Measurements from ENCODE around the gene NDOR1.

Gene NDOR1

DNA sequence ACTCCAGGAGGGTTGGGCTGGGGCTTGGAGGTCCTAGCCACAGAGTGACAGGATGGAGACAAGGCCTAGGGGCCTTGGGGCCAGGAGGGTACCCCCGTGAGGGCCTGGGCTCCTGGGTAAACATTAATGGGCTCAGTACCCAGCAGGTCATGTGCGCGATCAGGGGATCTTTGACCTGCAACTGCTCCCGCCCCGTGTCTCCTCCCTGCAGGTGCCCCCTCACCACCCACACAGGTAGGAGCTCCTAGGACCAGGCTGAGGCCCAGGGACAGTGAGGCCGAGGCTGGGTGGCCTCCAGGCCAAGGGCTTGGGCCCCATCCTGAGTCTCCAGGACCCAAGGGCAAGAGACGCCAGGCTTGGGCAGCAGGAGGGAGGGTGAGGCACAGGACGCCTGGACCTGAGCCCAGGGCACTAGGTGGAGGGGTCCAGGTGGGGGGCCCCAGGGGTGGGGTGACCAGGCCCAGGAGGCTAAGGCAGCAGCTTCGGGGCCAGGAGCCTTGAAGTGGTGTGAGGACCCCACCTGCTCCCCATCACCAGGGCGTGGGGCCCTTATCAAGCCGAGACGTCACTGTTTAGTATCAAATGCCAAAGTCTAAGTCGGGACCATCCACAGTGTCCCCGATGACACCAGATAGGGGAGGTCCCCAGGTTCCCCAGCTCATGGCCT, 25.3 kb downstream of the NDOR1 start, which contains the start of gene SLC34A3:
TSS of gene SLC34A3 (plus strand) at position 197 of the 667 bp plus-strand sequence. CDS start 802 bp downstream, outside the sequence.
- Mint-ChIP-seq H3K27me3 (peaks cover 12 to 28% of the 10 kb centered on the region in 2 donors), H3K36me3 (peaks cover 0 to 2% of the 10 kb centered on the region in 2 donors), H3K9me3 (no peaks in the 10 kb centered on the region), H3K4me1 (peaks cover 16 to 23% of the 10 kb centered on the region in 2 donors), H3K4me3 (no peak within 1 kb of the TSS), H3K27ac (no peak within 1 kb of the TSS)
- DNase-seq, result no peak
- no peak for ATAC-seq (replicated peaks)

DNA sequence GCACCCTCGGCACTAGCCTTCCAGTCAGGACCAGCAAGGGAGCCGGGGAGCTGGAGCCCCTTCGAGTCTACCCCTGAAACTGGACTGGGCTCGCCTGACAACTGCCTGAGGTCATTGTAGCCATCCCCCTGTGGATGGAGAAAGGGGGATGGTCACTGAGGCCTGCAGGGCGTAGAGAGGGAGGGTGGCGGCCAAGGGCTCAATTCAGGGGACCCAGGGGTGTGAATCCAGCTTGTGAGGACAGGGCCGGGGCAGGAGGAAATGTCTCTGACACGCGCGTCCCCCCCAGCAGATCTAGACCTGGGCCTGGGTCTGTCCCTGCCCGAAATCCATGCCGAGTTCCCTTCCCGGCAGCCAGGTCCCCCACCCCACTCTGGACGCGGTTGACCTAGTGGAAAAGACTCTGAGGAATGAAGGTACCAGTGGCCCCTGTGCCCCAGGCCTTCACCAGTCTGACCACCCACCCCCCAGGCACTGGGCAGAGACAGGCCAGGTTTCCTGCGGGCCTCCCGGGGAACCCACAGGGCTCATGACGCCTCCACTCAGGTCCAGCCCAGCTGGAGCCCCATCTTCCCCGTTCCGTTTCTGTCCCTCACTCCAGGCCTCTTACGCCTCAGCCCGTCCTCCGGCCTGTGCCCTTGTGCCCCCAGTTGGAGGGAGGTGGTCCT, 26.0 kb downstream of the NDOR1 start:
- no peak for DNase-seq
- Mint-ChIP-seq H3K27ac (no peak overlapping the region), H3K36me3 (peaks cover 0 to 2% of the 10 kb centered on the region in 2 donors), H3K4me1 (peaks cover 18 to 28% of the 10 kb centered on the region in 2 donors), H3K4me3 (no peak overlapping the region), H3K9me3 (no peaks in the 10 kb centered on the region), H3K27me3 (peaks cover 9 to 28% of the 10 kb centered on the region in 2 donors)
- ATAC-seq (replicated peaks), result no peak

DNA sequence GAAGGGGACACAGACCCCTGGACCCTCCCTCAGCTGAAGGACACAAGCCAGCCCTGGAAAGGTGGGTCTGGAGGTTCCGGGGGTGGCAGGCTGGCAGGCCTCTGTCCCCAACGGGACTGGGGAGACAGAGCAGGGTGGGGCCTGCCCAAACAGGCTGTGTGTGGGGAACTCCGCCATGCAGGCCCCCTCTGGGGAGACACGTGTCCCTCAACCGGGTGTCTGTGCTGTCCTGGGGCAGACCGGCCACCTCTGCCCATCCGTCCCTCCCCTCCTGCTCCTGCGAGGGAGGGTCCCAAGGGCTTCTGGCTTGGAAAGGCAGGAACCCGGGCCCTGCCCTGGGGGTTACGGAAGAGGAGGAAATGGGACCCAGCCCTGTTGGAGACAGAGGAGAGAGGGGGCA, 26.6 kb downstream of the NDOR1 start:
- Mint-ChIP-seq H3K4me3 (no peak overlapping the region), H3K36me3 (peaks cover 0 to 2% of the 10 kb centered on the region in 2 donors), H3K9me3 (no peaks in the 10 kb centered on the region), H3K4me1 (peaks cover 16 to 34% of the 10 kb centered on the region in 2 donors), H3K27me3 (peaks cover 9 to 28% of the 10 kb centered on the region in 2 donors), H3K27ac (no peak overlapping the region)
- DNase-seq (no peak), ATAC-seq (replicated peaks) (no peak)

DNA sequence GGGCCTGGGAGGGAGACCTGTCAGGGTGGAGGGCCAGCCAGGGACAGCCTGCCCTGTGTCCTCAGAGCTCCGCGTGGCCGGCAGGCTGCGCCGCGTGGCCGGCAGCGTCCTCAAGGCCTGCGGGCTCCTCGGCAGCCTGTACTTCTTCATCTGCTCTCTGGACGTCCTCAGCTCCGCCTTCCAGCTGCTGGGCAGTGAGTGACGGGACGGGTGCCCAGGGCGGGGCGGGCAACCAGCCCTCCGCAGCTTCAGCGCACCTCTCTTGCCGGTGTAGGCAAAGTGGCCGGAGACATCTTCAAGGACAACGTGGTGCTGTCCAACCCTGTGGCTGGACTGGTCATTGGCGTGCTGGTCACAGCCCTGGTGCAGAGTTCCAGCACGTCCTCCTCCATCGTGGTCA, 27.0 kb downstream of the NDOR1 start:
- H3K4me1 Mint-ChIP-seq, result peaks cover 17 to 35% of the 10 kb centered on the region in 2 donors
- peaks cover 0 to 2% of the 10 kb centered on the region in 2 donors for H3K36me3 Mint-ChIP-seq
- H3K9me3 Mint-ChIP-seq, result no peaks in the 10 kb centered on the region
- no peak overlapping the region for H3K27ac Mint-ChIP-seq
- ATAC-seq (replicated peaks) (no peak), DNase-seq (no peak)
- no peak overlapping the region for H3K4me3 Mint-ChIP-seq
- H3K27me3 Mint-ChIP-seq, result peaks cover 7 to 25% of the 10 kb centered on the region in 2 donors

DNA sequence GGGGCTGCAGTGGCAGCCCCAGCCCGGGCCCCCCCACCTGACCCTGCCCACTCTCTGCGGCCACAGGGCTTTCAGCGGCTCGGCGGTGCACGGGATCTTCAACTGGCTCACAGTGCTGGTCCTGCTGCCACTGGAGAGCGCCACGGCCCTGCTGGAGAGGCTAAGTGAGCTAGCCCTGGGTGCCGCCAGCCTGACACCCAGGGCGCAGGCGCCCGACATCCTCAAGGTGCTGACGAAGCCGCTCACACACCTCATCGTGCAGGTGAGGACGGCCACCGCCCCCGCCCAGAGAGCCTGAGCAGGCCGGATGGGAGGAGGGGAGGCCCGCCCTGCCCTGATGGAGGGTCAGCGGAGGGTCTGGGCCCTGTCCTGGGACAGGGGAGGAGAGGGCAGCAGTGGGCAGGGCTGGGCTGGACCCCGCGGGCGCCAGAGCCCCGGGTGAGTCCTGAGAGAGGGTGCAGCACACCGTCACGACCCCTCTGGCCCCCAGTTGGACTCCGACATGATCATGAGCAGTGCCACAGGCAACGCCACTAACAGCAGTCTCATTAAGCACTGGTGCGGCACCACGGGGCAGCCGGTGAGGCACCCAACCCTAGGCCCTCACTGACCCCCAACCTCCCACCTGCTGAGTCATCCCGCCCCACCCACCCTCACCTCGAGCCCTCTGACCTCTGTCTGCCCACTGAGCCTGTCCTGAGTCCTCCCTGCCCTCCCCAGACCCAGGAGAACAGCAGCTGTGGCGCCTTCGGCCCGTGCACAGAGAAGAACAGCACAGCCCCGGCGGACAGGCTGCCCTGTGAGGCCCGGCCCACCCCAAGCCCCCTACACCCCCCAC, 27.9 kb downstream of the NDOR1 start:
- H3K36me3 Mint-ChIP-seq, result peaks cover 0 to 2% of the 10 kb centered on the region in 2 donors
- peaks cover 20 to 39% of the 10 kb centered on the region in 2 donors for H3K4me1 Mint-ChIP-seq
- no peak overlapping the region for H3K27ac Mint-ChIP-seq
- DNase-seq (no peak), ATAC-seq (replicated peaks) (no peak)
- peaks cover 4 to 21% of the 10 kb centered on the region in 2 donors for H3K27me3 Mint-ChIP-seq
- no peak overlapping the region for H3K4me3 Mint-ChIP-seq
- no peaks in the 10 kb centered on the region for H3K9me3 Mint-ChIP-seq

DNA sequence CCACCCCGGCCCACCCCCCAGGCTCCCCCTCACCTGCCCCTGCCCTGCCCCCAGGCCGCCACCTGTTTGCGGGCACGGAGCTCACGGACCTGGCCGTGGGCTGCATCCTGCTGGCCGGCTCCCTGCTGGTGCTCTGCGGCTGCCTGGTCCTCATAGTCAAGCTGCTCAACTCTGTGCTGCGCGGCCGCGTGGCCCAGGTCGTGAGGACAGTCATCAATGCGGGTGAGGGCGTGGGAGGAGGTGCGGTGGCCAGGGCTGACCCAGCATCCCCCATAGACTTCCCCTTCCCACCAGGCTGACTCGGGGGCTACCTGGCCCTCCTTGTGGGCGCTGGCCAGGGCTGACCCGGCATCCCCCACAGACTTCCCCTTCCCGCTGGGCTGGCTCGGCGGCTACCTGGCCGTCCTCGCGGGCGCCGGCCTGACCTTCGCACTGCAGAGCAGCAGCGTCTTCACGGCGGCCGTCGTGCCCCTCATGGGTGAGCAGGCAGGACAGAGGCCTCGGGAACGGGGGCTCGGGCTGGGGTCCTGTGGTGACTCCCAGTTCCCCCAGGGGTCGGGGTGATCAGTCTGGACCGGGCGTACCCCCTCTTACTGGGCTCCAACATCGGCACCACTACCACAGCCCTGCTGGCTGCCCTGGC, 28.7 kb downstream of the NDOR1 start:
- peaks cover 0 to 4% of the 10 kb centered on the region in 2 donors for H3K36me3 Mint-ChIP-seq
- H3K4me3 Mint-ChIP-seq, result no peak overlapping the region
- H3K27ac Mint-ChIP-seq, result no peak overlapping the region
- no peak for DNase-seq
- H3K9me3 Mint-ChIP-seq, result no peaks in the 10 kb centered on the region
- H3K27me3 Mint-ChIP-seq, result peaks cover 0 to 18% of the 10 kb centered on the region in 2 donors
- no peak for ATAC-seq (replicated peaks)
- peaks cover 24 to 47% of the 10 kb centered on the region in 2 donors for H3K4me1 Mint-ChIP-seq

DNA sequence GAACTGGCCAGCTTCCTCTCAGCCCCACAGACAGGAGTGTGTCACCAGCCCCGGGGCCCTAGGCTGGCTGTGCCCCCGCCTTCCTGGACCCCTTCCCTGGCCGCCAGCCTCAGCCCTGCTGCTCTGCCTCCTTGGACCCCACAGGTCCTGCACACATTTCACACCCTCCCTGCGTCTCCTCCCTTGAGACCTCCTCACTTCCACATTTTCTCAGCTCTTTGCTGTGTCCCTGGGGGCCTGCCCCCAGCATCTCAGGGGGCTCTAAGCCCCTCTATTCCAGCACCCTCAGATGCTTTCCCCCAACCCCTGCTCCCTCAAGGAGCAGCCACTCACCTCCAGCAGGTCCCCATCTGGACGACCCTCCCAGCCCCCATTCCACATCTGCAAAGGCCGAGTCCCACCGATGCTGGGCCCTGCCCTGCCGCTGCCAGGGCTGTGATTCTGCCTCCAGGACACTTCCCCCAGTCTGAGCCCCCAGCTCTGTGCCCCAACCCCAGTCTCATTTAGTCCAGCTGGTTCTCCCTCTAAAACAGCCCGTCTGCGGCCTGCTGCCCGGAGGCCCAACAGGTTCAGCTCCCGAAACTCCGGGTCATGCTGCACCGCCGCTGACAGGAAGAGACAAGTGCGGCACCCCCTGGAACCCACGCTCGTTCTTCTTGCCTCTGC, 29.4 kb downstream of the NDOR1 start:
- Mint-ChIP-seq H3K36me3 (peaks cover 0 to 4% of the 10 kb centered on the region in 2 donors), H3K4me1 (peaks cover 24 to 54% of the 10 kb centered on the region in 2 donors), H3K27me3 (peaks cover 0 to 11% of the 10 kb centered on the region in 2 donors), H3K9me3 (no peaks in the 10 kb centered on the region), H3K4me3 (peak overlapping the region; percentile 42 to 52), H3K27ac (peak overlapping the region; percentile 51)
- no peak for DNase-seq
- ATAC-seq (replicated peaks), result peak; percentile 26

DNA sequence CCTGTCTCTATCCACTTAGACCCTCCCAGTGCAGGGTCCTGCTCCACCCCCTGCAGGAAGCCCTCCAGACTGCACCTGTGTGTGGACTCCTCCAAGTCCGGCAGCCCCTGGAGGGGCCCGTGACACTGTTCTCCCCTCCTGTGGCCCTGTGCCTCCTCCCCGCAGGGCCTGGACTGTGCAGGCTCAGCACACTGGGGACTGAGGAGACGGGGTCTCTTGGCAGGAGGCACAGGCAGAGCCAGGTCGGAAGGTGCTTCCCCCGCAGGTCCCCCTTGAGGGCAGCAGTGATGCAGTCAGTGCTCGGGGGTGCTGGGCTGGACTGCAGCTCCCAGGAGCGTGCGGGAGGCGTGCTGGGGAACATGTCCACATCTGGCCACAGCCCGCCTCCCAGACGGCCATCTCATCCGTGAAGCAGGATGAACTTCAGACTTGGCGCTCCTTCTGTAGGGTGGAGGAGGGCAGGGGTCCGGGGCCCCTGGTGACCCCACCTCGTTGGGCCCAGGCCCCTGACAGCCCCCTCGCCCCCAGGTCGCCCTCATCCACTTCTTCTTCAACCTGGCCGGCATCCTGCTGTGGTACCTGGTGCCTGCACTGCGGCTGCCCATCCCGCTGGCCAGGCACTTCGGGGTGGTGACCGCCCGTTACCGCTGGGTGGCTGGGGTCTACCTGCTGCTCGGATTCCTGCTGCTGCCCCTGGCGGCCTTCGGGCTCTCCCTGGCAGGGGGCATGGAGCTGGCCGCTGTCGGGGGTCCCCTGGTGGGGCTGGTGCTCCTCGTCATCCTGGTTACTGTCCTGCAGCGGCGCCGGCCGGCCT, 30.1 kb downstream of the NDOR1 start:
- ATAC-seq (replicated peaks) (no peak), DNase-seq (no peak)
- peaks cover 24 to 54% of the 10 kb centered on the region in 2 donors for H3K4me1 Mint-ChIP-seq
- H3K36me3 Mint-ChIP-seq, result peaks cover 0 to 4% of the 10 kb centered on the region in 2 donors
- no peak overlapping the region for H3K27ac Mint-ChIP-seq
- H3K9me3 Mint-ChIP-seq, result no peaks in the 10 kb centered on the region
- H3K4me3 Mint-ChIP-seq, result peak overlapping the region; percentile 52 to 61
- H3K27me3 Mint-ChIP-seq, result peaks cover 0 to 10% of the 10 kb centered on the region in 2 donors

DNA sequence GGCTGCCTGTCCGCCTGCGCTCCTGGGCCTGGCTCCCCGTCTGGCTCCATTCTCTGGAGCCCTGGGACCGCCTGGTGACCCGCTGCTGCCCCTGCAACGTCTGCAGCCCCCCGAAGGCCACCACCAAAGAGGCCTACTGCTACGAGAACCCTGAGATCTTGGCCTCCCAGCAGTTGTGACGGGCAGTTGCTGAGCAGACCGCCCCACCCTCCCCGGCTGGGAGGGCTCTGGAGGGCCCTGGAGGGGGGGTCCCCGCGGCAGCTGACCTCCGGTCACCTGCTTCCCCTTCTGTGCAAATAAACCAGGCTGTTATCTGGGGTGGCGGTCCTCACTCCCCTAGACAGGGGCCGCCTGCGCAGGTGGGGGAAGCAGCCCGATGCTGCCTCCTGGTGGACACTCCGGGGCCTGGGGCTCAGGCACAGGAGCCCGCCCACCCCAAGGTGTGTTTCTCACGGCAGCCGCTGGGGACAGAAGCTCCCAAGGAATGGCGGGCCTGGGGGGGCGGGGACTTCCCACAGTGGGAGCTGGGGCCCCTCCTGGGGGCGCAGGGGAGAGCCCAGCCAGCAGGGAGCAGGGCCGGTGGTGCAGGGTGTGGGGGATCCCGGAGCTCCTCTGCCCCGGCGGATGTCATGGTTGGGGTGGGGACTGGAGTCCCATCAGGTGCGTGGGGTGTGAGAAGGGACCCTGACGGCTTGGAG, 30.9 kb downstream of the NDOR1 start:
- DNase-seq, result peak; percentile 82
- peaks cover 5 to 6% of the 10 kb centered on the region in 2 donors for H3K36me3 Mint-ChIP-seq
- no peaks in the 10 kb centered on the region for H3K9me3 Mint-ChIP-seq
- H3K4me3 Mint-ChIP-seq, result peak overlapping the region; percentile 46 to 61
- peak; percentile 40 to 43 for ATAC-seq (replicated peaks)
- peaks cover 26 to 60% of the 10 kb centered on the region in 2 donors for H3K4me1 Mint-ChIP-seq
- H3K27ac Mint-ChIP-seq, result peak overlapping the region; percentile 71
- H3K27me3 Mint-ChIP-seq, result peaks cover 0 to 10% of the 10 kb centered on the region in 2 donors

DNA sequence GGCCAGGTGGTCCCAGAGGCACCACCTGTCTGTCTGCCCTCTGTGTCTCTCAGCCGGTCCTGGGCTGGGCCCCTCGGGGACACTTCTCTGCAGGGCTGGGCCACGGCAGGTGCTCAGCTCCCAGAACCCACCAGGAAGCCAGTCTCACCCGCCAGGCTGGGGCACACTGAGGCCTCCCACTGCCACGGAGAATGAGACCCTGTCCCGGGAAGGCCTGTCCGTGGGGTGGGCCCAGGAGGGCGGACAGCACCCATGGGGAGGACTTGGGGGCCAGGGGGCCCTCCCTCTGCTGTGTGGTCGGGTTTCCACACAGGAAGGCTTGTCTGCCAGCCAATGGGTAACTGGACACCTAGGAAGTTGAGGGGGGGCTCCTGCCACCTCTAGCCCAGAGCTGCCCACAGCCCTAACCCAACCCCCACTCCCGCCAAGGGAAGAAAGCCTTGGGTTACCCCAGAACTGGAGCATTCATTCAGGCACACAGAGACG, 31.5 kb downstream of the NDOR1 start:
- H3K36me3 Mint-ChIP-seq, result peaks cover 5 to 7% of the 10 kb centered on the region in 2 donors
- H3K4me1 Mint-ChIP-seq, result peaks cover 26 to 60% of the 10 kb centered on the region in 2 donors
- no peaks in the 10 kb centered on the region for H3K9me3 Mint-ChIP-seq
- H3K27me3 Mint-ChIP-seq, result peaks cover 0 to 6% of the 10 kb centered on the region in 2 donors
- DNase-seq (no peak), ATAC-seq (replicated peaks) (no peak)
- H3K27ac Mint-ChIP-seq, result peak overlapping the region; percentile 71
- peak overlapping the region; percentile 46 to 61 for H3K4me3 Mint-ChIP-seq

DNA sequence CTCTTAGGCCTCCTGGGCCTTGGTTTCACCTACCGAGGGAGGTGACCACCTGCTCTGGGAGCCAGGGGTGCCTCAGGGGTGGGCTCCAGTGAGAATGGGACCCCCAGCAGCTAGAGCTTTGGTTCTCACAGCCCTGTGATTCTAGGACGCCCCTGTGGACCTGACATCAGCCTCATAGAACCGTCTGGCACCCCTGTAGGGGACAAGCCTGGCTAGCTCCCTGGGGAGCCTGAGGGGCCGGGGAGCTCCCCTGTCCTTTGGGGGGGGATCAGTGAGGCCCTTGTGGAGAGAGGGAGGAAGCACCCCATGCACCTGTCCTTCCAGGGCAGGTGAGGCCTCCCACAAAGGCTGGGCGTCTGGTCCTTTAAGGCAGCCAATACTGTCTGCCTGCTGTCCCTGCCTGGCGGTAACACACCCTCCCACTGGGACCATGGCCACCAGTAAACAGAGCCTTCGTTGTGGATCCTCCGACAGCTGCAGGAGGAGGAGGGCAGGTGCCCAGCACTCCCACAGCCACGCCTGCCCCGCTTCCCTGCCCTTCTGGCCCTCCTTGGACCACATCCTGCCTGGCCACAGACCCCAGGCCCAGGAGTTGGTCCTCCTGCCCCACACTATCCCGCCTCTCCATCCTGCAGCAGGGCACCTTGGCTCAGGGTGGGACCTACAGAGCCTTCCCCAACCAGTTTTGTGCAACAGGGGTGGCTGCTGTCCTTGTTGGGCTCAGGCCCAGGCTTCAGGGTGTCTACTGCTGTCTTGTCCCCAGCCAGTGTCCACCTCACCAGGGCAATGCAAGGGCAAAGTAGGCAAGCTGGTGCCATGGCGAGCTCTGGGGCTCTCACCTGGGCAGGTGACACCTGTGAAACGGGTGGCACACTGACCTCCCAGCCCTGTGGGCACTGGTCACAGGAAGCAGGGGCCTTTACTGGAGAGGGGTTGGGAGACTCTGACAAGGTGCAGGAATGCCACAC, 32.5 kb downstream of the NDOR1 start:
- Mint-ChIP-seq H3K27me3 (no peaks in the 10 kb centered on the region), H3K4me1 (peaks cover 32 to 71% of the 10 kb centered on the region in 2 donors), H3K27ac (no peak overlapping the region), H3K36me3 (peaks cover 16 to 17% of the 10 kb centered on the region in 2 donors), H3K9me3 (no peaks in the 10 kb centered on the region), H3K4me3 (peak overlapping the region; percentile 11 to 57)
- DNase-seq (no peak), ATAC-seq (replicated peaks) (no peak)
